HG03442 (cell line): ENCODE results near the gene TGIF1.

Experiments used
- ATAC-seq: cut with Tn5 transposase; IDR thresholded peaks from one replicate; pipeline ENCODE4 v1.9.1; 2021; ENCODE audit warnings: mild to moderate bottlenecking, moderate library complexity; ENCODE audit not compliant: unreplicated experiment

Gene TGIF1

DNA sequence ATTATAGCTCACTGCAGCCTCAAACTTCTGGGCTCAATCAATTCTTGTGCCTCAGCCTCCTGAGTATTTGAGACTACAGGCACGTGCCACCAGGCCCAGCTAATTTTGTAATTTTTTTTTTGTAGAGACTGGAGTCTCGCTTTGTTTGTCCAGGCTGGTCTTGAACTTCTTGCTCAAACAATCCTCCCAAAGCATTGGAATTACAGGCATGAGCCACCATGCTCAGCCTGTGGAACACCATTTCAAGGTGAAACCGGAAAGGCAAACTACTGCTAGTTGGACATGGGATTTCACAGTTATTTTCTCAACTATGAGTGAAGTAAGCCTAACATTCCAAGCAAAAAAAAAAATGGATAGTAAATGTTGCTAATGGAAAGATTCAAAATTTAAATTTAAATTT is 20.9 kb upstream of the TGIF1 start:
- no peak for ATAC-seq

DNA sequence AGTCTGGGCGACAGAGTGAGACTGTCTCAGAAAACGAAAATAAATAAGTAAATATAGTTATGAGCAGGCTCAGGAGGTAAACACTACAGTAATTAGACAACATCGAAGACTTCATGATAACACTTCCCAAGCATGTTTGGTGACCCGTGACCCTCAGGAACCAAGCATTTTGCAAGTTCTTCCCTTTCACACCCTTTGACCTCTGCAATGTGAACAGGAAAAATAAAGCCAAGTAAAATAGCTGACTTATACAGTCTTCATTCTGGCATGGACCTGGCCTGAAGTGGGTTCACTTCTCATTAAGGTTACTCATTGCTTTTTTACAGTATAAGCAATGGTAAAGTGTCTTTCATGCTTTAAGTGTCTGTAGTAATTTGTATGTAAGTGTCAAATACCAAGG is 15.3 kb upstream of the TGIF1 start:
- ATAC-seq, result no peak

DNA sequence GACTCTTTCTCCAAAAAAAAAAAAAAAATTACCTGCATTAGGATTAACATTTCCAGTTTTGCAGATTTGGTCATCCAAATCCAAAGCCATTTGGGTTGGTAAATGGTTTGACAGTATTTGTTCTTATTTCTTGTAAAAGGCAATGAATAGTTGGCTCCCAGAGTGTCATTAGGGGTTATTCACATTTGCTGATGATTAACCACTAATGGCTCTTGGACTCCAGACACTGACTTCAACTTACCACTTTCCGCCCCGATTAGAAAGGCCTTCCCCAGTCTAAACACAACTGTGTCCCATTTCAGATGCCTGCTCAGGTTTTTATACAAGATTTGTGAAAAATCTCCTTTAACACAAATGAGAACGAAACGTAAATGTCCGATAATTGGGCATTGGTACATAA is 9.6 kb upstream of the TGIF1 start:
- no peak for ATAC-seq

DNA sequence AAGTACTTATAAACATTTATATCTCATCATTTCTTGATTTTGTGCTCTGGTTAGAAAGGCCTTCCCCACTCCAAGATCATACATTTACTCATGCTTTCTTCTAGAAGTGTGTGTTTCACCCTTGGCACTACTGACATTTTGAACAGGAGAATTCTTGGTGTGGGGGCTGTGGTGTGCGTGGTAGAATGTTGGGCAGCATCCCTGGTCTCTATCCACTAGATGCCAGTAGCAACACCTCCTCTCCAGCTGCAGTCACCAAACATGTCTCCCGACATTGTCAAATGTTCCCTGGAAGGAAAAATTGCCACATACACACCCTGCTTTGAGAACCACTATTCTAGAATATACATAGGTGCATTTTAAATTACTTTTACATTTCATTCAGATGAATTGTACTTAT is 8.7 kb upstream of the TGIF1 start:
- no peak for ATAC-seq

DNA sequence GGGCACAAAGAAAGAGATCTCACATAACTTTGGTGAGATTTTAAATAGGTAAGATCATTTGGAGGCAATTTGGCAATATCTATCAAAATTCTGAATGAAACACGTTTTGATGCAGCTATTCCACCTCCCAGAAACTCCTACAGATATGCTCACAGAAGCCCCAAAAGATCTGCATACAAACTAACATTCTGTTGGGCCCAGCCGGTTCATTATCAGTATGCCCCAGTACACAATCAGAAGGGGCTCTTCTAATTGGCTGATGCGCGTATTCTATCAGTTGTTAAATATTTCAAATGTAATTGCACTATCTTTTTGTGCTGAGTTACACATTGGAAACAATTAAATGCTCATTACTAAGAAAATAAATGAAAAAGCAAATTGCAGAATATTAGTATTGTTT is 7.1 kb upstream of the TGIF1 start:
- no peak for ATAC-seq

DNA sequence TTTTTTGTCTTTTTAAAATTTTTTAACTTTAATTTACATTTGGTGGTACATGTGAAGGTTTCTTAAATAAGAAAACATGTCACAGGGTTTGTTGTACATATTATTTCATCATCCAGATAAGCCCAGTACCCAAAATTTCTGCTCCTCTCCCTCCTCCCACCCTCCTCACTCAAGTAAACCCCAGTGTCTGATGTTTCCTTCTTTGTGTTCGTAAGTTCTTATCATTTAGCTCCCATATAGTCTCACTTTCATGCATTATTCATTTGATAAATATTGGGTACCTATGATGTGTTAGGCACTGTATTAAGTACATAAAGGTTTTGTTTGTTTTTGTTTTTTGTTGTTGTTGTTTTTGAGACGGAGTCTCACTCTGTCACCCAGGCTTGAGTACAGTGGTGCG is 5.7 kb upstream of the TGIF1 start:
- no peak for ATAC-seq

DNA sequence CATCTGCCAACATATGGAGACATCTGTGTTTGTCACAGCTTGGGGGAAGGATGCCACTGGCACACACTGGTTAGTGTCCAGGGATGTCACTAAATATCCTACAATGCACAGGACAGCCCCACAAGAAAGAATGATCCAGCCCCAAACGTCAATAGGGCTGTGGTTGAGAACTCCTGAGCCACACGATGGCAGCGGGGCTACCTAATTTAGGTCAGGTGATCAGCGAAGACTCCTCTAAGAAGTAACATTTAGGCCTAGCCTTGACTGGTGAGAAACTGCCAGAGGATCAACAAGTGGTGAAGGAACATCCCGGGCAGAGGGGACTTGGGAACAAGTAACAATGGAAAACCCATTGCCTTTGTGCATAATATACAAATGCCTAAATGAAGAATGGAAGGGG is 5.0 kb upstream of the TGIF1 start:
- no peak for ATAC-seq

DNA sequence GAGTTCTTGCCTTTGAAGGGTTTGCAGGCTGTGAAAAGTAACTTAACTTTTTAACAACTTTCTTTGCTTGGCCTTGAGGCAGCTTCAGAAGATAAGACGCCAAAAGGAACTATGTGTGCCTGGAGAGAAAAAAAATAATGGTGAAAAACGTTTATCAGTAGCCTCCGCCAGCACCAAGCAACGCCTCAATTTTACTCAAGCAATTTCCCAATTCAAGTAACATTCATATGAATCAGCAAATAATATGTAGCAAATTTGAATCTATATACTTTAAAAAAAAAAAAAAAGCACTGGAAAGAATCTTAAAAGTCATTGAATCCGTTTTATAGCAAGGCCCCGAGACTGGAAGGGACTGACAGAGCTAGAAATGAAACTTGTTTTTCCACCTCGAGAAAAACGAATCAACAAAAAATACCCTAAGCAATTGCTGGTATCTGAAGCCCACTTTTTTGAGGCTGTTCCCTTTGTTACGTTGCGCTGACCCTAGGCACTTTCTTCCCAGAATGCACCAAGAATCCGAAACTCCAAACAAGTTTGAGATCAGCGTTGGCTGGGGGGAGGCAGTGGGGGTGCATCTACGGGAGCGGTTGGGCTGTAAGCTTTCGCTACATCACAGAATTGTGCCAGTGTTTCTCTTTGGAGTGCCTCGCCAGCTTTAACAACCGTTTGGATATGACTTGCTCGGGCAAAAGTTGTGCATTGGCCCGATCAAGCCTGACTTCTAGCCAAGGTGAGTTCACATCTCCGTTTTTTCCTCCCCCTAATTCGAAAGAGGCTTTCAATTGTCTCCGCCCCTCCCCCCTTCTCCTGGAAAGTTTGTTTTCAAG is 2.7 kb upstream of the TGIF1 start:
- no peak for ATAC-seq

DNA sequence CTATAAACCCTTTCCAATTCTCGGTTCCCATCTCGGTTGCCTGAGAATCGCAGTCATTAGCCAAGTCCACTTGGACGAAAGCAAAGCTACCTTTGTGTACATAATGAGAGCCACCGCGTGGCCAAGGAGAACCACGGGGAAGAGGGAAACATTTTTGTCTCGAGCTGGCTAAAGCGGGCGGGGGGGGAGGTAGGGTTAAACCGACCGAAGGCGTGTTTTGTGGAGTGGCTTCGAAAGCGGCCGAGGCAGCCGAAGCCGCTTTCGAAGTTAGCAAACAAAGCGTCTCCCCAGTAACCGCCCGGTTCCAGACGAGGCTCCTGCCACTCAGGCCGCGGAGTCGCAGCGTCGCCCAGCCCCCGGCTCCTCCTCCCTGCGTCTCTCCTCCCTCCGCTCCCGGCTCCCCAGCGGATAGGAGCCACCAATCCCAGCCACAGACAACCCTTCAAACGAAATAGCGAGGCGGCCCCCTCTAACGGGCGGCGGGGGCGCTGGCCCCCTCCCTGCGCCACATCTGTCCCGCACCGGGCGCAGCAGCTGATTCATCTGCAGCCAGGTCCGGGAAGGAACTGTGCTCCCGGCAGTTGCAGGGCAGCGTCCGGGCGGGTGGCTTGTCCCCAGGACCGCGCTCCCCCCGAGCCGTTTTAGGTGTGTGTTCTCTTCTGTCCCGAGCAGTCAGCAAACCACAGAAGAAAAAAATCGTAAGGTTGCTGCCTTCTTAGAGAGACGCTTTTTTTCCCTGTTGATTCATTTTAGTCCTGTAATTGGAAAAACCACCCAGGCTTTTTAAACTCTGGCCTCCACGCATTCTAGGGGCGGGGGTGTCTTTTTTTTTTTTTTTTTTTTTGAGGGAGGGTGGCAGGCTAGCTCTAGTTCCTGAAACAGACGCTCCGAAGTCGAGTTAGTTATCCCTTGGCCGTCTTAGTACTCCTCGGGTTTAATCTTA is 1.8 kb upstream of the TGIF1 start:
- peak; percentile 65 for ATAC-seq

DNA sequence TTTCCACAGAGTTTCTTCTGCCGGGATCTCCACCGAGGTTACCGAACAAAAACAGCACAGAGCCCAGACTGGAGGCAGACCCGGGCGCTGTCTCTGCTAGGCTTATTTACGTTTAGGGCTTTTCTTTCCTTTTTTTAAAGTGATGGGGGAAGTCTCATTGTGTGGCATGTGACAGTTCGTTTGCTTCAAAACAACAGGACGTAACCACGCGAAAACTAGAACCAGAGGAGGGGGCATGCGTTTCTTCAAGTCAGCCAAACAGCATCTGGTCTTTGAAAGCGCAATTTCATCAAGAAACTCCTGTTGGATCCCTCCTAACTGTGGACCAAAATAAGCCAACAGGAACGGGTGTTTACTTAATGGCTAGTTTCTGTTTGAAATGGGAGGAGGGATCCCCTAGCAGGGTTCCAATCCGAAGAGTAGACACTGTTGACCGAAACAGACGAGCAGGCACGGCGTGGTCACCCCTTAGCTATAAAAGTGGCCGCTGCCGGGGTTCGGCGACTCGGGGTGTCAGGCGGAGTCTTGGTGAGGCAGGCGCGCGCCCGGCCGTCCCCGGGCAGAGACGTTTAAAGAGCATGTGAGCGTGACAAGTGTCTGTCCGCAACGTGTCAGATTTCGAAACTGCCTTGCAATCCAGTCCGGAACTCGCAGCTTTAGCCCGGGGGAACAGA is 997 bp upstream of the TGIF1 start:
- peak; percentile 46 for ATAC-seq

DNA sequence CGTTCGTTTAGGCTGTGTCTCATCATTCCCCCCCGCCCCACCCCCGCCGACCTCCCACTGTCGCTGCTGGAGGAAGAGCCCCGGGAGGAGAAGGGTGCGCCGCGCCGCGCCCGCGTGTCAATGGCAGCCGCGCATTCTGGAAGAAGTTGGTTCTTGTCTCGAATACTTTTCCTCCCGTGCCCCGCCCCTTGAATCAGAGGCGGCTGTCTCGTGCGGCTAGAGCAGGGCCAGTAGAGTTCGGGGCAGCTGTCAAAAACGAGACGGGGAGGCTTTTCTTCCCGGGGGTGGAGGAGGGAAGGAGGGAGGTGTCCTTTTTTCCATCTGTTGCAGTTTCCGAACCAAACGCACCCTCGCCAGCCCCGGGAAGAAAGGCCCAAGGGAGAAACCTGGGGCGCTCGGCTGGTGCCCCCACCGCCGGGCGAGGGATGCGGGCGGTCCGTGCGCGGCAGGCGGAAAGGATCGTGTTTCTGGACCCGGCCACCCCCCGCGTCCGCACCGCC is 410 bp upstream of the TGIF1 start:
- ATAC-seq, result peak; percentile 0

DNA sequence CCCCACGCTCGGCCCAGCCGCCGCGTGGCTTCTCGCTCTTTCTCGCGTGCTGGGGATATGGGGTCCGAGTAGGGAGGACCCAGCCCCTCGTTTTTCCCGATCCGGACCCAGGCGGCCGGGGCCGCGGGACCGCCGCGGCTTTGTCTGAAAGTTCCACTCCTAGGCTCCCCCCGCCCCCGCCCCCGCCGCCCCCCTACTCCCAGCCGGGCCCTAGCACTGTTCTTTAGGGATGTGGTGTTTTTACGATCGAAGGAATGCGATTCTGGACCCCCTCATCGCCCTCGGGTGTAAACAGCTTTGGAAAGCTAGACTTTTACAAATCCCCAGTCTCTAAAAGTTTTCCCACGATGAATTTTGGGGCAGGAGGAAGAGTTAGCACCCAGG is 819 bp downstream of the TGIF1 start:
- ATAC-seq, result no peak

DNA sequence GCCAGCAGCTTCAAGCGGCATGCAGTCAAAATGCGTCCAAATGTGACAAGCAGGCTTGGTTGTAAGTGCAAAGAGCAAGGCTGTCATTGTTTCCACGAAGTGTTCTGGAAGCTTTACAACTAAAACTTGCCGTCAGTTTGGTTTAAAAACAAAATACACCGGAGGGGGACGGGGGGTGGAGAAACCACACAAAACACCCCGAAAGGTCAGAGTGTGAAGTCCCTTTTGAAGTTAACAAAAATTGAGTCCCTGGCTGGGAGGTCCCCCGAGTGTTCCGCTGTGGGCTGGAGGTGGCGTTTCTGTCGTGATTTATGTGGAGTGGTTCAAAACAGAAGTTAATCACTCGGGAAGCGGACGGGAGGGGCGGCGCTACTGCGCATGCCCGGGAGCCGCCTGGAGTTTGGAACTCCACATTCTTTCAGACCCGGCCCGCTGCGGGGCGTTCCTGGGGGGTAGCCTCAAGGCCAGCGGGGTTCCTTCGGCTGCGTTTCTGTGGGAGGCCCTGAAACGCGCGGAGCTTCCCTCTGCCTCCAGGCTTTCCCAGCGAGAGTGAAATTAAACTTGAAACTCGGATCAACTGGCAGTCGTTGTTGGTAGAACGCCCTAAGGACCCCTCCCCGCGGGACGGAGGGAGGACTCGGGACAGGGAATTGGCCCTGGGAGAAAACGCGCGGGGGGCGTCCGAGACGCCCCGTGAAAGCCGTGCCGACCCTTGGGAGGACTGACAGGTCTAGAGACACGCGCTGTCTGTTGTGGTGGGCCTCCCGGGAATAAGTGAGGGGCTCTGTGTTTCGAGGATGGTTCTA is 1.4 kb downstream of the TGIF1 start:
- ATAC-seq, result no peak

DNA sequence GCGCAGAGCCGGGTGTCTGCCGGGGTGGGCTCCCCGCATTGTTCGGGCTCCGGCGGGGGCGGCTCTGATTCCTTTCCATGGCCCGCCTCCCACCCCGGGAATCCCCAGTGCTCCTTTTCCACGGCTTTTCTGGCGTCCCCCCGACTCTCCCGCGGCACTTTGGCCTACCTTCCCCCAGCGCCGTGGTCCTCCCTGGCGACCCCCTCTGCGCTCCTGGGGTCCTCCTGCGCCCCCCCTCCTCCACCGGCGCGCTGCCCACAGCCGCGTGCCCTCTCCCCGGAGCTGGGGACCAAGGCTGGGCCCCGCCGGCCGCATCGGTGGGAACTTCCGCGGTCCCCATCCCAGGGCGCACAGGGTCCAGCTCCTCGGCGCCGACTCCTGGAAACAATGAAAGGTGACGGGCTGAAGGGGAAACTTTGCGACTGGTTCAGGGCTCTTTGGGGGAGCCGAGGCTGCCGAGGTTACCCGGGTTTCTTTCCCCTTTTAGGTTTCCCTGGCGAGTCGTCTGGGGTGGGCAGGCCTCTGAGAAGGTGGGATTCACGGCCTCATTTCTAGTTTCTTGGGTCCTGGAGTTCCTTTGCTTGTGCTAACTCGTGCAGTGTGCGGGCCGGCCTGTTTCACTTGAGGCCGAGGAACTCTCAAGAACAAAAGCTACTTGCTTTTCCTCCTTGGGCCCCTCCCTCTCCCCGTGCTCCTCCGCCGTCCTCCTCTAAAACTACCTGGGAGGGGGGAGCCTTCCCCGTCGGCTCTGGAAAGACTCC is 2.2 kb downstream of the TGIF1 start:
- ATAC-seq, result no peak

DNA sequence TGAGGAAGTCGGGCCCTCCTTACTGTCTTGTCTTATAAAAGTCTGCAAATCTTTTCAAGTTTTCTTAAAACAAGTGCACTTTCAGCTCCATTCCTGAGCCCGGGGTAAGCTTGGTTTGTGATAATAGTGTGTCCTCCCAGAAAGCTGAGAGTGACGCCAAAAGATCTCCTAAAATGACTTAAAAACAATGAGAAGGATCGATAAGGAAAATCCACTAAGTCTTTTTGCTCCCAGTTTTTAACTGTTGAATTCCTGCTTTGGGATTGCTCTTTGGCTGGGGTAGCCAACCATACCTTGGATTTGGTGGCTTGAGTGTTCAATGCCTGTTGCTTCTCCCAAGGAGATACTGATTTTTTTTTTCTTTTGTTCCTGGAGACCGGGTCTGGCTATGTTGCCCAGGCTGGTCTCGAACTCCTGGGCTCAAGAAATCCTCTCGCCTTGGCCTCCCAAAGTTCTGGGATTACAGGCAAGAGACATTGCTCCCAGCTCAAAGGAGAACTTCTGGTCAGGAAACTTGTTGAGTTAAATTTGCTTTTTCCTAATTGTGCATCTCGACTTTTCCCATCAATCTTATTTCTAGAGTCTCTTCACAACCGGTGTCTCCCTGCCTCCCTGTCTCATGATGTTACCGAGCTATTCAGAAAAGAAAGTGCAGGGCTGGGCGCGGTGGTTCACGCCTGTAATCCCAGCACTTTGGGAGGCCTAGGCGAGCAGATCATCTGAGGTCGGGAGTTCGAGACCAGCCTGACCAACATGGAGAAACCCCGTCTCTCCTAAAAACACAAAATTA is 3.0 kb downstream of the TGIF1 start:
- no peak for ATAC-seq

DNA sequence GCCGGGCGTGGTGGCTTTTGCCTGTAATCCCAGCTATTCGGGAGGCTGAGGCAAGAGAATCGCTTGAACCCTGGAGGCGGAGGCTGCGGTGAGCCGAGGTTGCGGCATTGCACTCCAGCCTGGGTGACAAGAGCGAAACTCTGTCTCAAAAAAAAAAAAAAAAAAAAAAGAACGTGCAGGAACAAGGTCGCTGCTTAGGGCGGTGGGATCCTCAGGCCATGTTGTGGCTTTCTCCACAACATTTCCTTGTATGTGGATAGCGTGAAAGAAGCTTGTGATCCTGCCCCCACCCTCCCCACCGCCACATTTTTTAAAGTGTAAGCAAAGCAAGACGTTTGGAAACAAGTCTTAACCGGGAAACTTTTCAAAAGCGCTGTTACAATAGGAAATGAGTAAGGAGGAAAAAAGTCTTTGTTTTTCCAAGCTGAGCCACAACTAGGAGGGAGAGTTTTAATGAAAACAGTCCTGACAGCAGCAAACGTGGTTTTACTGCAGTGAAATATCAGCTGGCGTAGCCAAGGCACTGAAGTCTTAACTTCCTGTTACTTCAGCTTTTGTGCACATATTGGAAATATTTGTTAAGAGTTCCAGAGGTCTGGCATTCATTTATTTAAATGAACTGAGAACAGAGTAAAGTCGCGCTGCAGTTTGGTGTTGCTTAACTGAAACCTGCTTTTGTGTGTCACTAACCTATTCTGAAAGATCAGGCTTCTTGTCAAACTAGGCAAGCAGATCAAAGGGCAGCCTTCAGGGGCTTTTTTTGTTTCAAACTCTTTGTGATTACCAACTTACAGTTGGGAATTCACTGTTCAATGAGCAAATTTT is 3.8 kb downstream of the TGIF1 start:
- ATAC-seq, result no peak

DNA sequence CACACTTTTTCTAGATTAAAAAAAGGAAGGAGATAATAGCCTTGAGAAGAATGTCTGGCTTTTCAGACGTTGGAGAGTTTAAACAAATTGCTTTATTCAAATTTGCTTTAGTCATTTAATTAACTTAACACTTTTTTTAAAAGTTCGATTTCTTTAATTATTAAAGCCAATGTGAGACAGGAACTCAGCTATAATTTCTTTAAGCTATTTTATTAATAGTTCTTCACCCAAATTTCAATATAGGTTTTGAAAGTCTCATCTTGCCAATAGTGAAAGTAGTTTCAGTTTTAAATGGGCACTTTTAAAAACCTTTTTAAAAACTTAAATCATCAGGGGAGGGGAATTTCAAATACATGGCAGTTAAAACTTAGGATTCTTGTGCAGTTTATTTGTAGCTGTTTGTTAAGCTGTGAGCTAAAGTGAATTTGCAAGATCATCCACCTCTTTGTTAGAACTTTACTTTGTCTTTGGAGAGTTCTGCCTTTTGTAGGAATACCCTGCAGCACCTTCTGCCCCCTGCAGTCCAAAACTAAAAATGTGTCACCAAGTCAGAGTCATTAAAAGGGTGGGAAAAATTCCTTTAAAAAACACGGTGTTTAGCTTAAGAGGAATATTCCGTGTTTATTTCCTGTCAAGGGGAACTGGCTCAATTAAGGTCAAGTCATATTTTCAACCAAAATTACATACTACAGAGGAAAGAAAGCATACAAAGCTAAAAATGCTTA is 4.6 kb downstream of the TGIF1 start:
- ATAC-seq, result no peak
